ENCODE data around the gene ATG5.

Gene ATG5

DNA sequence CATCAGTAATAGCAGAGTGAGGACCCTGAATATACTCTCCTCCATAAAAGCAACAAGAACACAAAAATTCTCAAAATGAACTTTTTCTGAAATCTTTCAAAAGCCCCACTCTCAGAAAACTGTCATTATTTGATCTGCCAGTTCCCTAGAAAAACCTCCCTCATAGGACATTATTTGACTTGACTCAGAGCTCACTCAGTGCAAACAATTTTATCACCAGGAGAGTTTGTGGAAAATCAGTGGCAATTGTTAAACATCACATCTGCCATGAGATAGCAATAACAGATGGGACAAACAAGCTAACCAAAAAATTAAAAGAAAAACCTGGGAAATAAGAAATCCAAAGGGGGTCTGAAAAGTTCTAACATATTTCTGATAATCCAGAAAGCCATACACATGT lies 100.0 kb downstream of the ATG5 start:
- H3K4me2 ChIP-seq (ENCODE audit: low read length), result no peak overlapping the region

DNA sequence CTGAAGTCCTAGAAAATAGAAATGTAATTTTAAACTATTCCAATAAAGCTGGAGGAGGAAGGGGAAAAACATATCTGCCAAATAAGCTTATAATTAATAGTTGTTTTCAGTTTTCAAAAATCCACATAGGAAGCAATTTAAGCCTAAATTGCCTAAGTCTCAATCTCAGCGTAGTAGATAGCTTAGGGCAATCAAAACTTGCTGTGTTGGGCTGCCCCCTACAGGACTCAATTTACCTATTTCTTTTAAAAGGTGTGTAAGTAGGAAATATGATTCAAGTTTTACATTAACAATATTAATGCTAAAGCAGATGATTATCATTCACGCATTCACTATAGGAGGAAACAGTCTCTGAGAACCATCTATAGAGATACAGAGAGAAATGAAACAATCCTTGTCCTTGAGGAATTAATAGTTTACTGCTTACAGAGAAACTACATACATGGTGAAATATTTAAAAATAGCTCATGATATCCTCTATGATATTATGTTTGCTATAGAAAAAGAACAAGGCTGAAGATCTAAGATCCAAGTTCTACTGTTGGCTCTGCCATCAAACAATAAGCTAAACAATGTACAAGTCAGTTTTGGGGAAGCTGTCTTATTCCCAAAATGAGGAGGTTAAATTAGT lies 102.1 kb downstream of the ATG5 start:
- Histone ChIP-seq H3K79me2 (ENCODE audit: control insufficient read depth, low read length) (no peaks in the 10 kb centered on the region), H3K4me2 (ENCODE audit: low read length) (no peak overlapping the region), H3K4me3 (ENCODE audit: low read length) (no peak overlapping the region), H3K4me1 (ENCODE audit: control insufficient read depth, low read length) (no peaks in the 10 kb centered on the region), H3K9me3 (ENCODE audit: control insufficient read depth, insufficient read depth, low read length) (no peaks in the 10 kb centered on the region), H4K20me1 (ENCODE audit: control insufficient read depth, insufficient read depth, low read depth, low read length) (peaks cover 6% of the 10 kb centered on the region; the same call in 1 of the 2 replicates), H3F3A (ENCODE audit: control insufficient read depth, insufficient read depth) (no peaks in the 10 kb centered on the region), H3K27ac (ENCODE audit: low read depth, low read length) (no peak overlapping the region), H3K36me3 (ENCODE audit: control insufficient read depth, low read length) (no peaks in the 10 kb centered on the region), H3K9me2 (replicated peaks; ENCODE audit: control insufficient read depth, low read length) (no peaks in the 10 kb centered on the region), H3K27me3 (ENCODE audit: control insufficient read depth, low read length) (no peaks in the 10 kb centered on the region)
- TF ChIP-seq EZH2phosphoT487 (IDR thresholded peaks at IDR 0.05; ENCODE audit: borderline replicate concordance, low read length), result no peak
- TF ChIP-seq, protein P1, sequence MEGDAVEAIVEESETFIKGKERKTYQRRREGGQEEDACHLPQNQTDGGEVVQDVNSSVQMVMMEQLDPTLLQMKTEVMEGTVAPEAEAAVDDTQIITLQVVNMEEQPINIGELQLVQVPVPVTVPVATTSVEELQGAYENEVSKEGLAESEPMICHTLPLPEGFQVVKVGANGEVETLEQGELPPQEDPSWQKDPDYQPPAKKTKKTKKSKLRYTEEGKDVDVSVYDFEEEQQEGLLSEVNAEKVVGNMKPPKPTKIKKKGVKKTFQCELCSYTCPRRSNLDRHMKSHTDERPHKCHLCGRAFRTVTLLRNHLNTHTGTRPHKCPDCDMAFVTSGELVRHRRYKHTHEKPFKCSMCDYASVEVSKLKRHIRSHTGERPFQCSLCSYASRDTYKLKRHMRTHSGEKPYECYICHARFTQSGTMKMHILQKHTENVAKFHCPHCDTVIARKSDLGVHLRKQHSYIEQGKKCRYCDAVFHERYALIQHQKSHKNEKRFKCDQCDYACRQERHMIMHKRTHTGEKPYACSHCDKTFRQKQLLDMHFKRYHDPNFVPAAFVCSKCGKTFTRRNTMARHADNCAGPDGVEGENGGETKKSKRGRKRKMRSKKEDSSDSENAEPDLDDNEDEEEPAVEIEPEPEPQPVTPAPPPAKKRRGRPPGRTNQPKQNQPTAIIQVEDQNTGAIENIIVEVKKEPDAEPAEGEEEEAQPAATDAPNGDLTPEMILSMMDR (IDR thresholded peaks at IDR 0.05; ENCODE audit: low read depth, low read length, poor library complexity, severe bottlenecking), result peak; percentile 62

More for the DNA sequence above, 100.0 kb downstream of the ATG5 start:
- Histone ChIP-seq H4K20me1 (ENCODE audit: control insufficient read depth, insufficient read depth, low read depth, low read length) (peaks cover 6% of the 10 kb centered on the region; the same call in 1 of the 2 replicates), H3K79me2 (ENCODE audit: control insufficient read depth, low read length) (no peaks in the 10 kb centered on the region), H3K4me3 (ENCODE audit: low read length) (no peak overlapping the region), H3K27me3 (ENCODE audit: control insufficient read depth, low read length) (no peaks in the 10 kb centered on the region), H3K36me3 (ENCODE audit: control insufficient read depth, low read length) (no peaks in the 10 kb centered on the region), H3K27ac (ENCODE audit: low read depth, low read length) (no peak overlapping the region), H3F3A (ENCODE audit: control insufficient read depth, insufficient read depth) (no peaks in the 10 kb centered on the region), H3K4me1 (ENCODE audit: control insufficient read depth, low read length) (no peaks in the 10 kb centered on the region), H3K9me3 (ENCODE audit: control insufficient read depth, insufficient read depth, low read length) (no peaks in the 10 kb centered on the region), H3K9me2 (replicated peaks; ENCODE audit: control insufficient read depth, low read length) (no peaks in the 10 kb centered on the region)
- TF ChIP-seq EZH2phosphoT487 (IDR thresholded peaks at IDR 0.05; ENCODE audit: borderline replicate concordance, low read length), result no peak
- TF ChIP-seq, protein P1 (IDR thresholded peaks at IDR 0.05; ENCODE audit: low read depth, low read length, poor library complexity, severe bottlenecking), result no peak

DNA sequence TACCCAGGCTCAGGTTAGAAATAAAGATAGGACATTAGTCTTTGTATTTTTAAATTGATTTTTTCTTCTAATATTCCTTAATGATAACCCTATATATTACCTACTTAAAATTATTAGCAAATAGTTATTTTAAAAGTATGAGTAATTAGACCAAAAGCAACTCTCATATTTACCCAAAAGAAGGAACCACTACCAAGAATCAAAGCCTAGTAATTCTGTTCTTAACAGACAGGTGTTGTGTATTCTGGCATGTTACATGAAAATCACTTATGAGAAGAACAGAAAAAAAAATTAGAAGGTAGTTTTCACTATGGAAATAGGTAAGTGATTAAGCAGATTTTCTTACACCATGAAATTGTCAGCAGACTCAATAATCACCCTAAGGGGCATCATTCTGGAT lies 105.1 kb downstream of the ATG5 start:
- no peaks in the 10 kb centered on the region for H3K79me2 ChIP-seq (ENCODE audit: control insufficient read depth, low read length)
- H3K9me2 ChIP-seq (replicated peaks; ENCODE audit: control insufficient read depth, low read length), result no peaks in the 10 kb centered on the region
- TF ChIP-seq, protein P1 (IDR thresholded peaks at IDR 0.05; ENCODE audit: low read depth, low read length, poor library complexity, severe bottlenecking), result no peak
- no peak for TF ChIP-seq EZH2phosphoT487 (IDR thresholded peaks at IDR 0.05; ENCODE audit: borderline replicate concordance, low read length)
- H3K36me3 ChIP-seq (ENCODE audit: control insufficient read depth, low read length), result no peaks in the 10 kb centered on the region
- peaks cover 6% of the 10 kb centered on the region; the same call in 1 of the 2 replicates for H4K20me1 ChIP-seq (ENCODE audit: control insufficient read depth, insufficient read depth, low read depth, low read length)
- H3K4me3 ChIP-seq (ENCODE audit: low read length), result no peak overlapping the region
- no peaks in the 10 kb centered on the region for H3K4me1 ChIP-seq (ENCODE audit: control insufficient read depth, low read length)
- H3K9me3 ChIP-seq (ENCODE audit: control insufficient read depth, insufficient read depth, low read length), result no peaks in the 10 kb centered on the region
- no peak overlapping the region for H3K27ac ChIP-seq (ENCODE audit: low read depth, low read length)
- no peaks in the 10 kb centered on the region for H3F3A ChIP-seq (ENCODE audit: control insufficient read depth, insufficient read depth)
- H3K27me3 ChIP-seq (ENCODE audit: control insufficient read depth, low read length), result no peaks in the 10 kb centered on the region
- H3K4me2 ChIP-seq (ENCODE audit: low read length), result no peak overlapping the region

All from DOHH2 (cell line).